Frontal cortex (tissue), 4 donors: ENCODE results near the gene LDLR. TPM values are rescaled to one million over a fixed set of nuclear protein-coding genes. Genes with fewer than 3 reads are reported as not detected.
"Not testable (repeated sequence)": the region's sequence is repeated elsewhere in the genome, so short reads cannot be mapped to it uniquely, and the experiment has no call there.

ENCODE experiments used
- DNase-seq, 2 donors: peaks; one replicate each; pipeline ENCODE4 v3.0.0; 2012; ENCODE audit warnings: low spot score in 2 of 2
- FAIRE-seq: peaks from 2 replicates; lab custom pipeline; 2012; peaks lifted over from hg19 to GRCh38; lab: Jason Lieb, UNC
- total RNA-seq: library from RNA; depleted of rRNA; stranded (reverse); fragments of >200 nt; gene quantifications from one replicate; pipeline ENCODE4 v1.2.3, GENCODE V29; 2014
- donor health status: control.
- donor health status: control.
- donor health status: control.

Gene LDLR
- total RNA-seq, 1 donor from 2014 or later, result 28.5 TPM

- no peak for FAIRE-seq
- no peak for DNase-seq
Observed at GRCh38 chr19:11101057-11101456, 11.8 kb downstream of the LDLR start.

DNA sequence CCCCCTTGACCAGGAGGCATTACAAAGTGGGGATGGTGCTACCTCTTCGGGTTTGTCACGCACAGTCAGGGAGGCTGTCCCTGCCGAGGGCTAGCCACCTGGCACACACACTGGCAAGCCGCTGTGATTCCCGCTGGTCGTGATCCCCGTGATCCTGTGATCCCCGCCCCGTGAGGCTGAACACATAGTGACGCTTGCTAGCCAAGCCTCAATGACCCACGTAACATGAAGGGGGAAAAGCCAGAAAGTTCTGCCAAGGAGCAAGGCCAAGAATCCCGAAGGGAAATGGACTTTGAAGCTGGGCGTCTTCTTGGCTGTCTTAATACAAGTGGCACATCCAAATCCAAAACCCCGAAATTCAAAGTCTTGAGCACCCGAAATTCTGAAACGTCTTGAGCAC is 13.7 kb downstream of the LDLR start:
- DNase-seq, result no peak
- FAIRE-seq, result no peak

DNA sequence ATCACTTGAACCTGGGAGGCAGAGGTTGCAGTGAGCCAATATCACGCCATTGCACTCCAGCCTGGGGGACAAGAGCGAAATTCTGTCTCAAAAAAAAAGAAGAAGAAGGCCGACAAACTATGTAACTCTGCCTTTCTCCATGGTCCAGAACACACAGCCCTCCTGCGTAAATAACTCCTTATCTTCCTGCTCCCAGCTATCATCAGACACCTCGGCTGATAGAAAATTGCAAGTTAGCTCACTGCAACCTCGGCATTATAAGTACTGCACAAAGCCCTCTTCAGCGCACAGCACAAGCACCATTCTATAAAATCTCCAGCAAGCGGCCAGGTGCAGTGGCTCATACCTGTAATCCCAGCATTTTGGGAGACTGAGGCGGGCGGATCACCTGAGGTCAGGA is 14.4 kb downstream of the LDLR start:
- FAIRE-seq, DNase-seq: not testable (repeated sequence)

- FAIRE-seq, result no peak
Observed at GRCh38 chr19:11105014-11105636, 15.9 kb downstream of the LDLR start.

GRCh38 chr19:11106477-11106876 is 17.2 kb downstream of the LDLR start:
- FAIRE-seq (no peak), DNase-seq (no peak)

More at GRCh38 chr19:11105014-11105636, 15.9 kb downstream of the LDLR start:
- DNase-seq, result no peak

DNA sequence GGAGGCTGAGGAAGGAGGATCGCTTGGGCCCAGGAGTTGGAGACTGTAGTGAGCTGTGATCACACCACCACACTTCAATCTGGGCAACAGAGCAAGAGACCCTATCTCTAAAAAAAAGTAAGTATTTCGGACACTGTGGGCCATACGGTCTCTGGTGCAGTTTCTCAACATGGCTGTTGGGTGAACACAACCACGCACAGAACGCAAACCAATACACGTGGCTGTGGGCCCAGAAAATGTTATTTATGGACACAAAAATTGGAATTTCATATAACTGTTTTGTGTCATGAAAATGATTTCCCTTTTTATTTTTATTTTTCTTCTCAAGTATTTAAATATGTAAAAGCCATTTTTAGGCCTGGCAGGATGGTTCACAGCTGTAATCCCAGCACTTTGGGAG is 19.5 kb downstream of the LDLR start:
- no peak for DNase-seq
- no peak for FAIRE-seq

DNA sequence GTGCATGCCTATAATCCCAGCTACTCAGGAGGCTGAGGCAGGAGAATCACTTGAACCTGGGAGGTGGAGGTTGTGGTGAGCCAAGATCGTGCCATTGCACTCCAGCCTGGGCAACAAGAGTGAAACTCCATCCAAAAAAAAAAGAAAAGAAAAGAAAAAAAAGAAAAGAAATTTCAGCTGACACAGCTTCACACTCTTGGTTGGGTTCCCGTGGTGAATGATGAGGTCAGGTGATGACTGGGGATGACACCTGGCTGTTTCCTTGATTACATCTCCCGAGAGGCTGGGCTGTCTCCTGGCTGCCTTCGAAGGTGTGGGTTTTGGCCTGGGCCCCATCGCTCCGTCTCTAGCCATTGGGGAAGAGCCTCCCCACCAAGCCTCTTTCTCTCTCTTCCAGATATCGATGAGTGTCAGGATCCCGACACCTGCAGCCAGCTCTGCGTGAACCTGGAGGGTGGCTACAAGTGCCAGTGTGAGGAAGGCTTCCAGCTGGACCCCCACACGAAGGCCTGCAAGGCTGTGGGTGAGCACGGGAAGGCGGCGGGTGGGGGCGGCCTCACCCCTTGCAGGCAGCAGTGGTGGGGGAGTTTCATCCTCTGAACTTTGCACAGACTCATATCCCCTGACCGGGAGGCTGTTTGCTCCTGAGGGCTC is 22.0 kb downstream of the LDLR start:
- FAIRE-seq, result no peak
- DNase-seq, result no peak

GRCh38 chr19:11111771-11112144 is 22.5 kb downstream of the LDLR start:
- DNase-seq (no peak), FAIRE-seq (no peak)

- FAIRE-seq, result no peak
- no peak for DNase-seq
Observed at GRCh38 chr19:11113140-11113708, 24.0 kb downstream of the LDLR start.

DNA sequence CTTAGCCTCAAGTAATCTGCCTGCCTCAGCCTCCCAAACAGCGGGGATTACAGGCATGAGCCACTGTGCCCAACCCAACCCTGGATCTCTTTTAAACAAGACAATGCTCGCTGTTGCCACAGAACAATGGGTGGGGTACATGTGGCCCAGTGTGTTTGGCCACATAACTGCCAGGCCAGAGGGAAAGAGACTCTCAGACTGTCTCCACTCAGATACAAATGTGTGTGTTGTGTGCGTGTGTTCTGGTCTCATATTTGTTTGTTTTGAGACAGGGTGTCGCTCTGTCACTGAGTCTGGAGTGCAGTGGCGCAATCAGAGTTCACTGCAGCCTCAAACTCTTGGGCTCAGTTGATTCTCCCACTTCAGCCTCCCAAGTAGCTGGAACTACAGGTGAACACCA is 25.8 kb downstream of the LDLR start:
- FAIRE-seq, result no peak
- DNase-seq, result no peak

DNA sequence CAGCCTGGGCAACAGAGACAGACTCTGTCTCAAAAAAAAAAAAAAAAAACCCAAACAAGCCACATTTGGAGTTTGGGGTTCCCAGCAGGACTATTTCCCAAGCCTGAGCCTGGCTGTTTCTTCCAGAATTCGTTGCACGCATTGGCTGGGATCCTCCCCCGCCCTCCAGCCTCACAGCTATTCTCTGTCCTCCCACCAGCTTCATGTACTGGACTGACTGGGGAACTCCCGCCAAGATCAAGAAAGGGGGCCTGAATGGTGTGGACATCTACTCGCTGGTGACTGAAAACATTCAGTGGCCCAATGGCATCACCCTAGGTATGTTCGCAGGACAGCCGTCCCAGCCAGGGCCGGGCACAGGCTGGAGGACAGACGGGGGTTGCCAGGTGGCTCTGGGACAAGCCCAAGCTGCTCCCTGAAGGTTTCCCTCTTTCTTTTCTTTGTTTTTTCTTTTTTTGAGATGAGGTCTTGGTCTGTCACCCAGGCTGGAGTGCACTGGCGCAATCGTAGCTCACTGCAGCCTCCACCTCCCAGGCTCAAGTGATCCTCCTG is 26.7 kb downstream of the LDLR start:
- FAIRE-seq (no peak), DNase-seq (no peak)

DNA sequence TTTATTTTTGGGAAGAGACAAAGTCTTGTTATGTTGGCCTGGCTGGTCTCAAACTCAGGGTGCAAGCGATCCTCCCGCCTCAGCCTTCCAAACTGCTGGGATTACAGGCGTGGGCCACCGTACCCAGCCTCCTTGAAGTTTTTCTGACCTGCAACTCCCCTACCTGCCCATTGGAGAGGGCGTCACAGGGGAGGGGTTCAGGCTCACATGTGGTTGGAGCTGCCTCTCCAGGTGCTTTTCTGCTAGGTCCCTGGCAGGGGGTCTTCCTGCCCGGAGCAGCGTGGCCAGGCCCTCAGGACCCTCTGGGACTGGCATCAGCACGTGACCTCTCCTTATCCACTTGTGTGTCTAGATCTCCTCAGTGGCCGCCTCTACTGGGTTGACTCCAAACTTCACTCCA is 27.2 kb downstream of the LDLR start:
- no peak for DNase-seq
- FAIRE-seq, result no peak

GRCh38 chr19:11121963-11122362 is 32.7 kb downstream of the LDLR start:
- not testable (repeated sequence) for FAIRE-seq, DNase-seq

DNA sequence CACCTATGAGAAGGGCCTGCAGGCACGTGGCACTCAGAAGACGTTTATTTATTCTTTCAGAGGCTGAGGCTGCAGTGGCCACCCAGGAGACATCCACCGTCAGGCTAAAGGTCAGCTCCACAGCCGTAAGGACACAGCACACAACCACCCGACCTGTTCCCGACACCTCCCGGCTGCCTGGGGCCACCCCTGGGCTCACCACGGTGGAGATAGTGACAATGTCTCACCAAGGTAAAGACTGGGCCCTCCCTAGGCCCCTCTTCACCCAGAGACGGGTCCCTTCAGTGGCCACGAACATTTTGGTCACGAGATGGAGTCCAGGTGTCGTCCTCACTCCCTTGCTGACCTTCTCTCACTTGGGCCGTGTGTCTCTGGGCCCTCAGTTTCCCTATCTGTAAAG is 33.9 kb downstream of the LDLR start:
- no peak for FAIRE-seq
- DNase-seq, result no peak

DNA sequence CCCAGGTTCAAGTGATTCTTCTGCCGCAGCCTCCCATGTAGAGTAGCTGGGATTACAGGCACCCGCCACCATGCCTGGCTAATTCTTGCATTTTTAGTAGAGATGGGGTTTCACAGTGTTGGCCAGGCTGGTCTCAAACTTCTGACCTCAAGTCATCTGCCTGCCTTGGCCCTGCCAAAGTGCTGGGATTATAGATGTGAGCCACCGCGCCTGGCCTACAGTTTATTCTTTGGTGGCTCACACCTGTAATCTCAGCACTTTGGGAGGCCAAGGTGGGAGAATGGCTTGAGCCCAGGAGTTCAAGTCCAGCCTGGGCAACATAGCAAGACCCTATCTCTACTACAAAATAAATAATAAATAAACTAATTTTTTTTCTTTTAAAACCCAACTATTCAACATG is 34.9 kb downstream of the LDLR start:
- FAIRE-seq, DNase-seq: not testable (repeated sequence)

DNA sequence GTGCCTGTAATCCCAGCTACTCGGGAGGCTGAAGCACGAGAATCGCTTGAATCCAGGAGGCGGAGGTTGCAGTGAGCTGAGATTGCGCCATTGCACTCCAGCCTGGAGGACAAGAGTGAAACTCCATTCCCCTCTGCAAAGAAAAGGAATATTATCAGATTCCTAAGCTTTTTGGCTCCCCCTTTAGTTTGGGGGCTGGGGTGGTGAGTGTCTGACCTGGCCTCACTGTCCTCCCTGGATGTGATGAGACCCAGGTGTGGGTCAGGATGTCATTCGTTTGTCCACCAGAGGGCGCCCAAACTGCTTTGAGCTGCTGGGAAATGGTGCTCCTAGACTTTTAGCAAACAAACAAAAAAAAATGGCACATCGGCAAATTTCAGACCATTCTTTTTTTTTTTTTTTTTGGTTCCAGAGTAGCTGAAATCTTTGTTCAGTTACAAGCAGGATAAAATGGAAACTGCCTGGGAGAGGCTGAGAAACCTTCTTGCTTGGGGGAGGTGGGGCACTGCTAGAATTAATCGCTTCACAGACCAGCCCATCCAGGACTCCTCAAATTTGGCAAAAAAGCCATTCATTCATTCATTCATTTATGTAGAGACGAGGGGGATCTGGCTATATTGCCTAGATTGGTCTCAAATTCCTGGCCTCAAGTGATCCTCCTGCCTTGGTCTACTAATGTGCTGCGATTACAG is 36.9 kb downstream of the LDLR start:
- FAIRE-seq (no peak), DNase-seq (peak in 1 of 2 donors; percentile 56)

- FAIRE-seq (no peak), DNase-seq (no peak)
Observed at GRCh38 chr19:11127905-11128304, 38.6 kb downstream of the LDLR start.

DNA sequence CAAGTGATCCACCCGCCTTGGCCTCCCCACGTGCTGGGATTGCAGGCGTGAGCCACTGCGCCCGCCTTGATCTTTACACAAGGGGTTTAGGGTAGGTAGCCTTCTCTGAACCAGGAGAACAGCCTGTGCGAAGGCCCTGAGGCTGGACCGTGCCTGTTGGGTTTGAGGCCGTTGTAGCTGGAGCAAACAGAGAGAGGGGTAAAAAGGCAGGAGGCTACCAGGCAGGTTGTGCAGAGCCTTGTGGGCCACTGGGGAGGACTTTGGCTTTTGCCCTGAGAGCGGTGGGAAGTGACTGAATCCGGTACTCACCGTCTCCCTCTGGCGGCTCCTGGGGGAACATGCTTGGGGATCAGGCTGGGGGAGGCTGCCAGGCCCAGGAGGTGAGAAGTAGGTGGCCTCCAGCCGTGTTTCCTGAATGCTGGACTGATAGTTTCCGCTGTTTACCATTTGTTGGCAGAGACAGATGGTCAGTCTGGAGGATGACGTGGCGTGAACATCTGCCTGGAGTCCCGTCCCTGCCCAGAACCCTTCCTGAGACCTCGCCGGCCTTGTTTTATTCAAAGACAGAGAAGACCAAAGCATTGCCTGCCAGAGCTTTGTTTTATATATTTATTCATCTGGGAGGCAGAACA is 41.7 kb downstream of the LDLR start:
- FAIRE-seq (no peak), DNase-seq (peak in 1 of 2 donors; percentile 77)

GRCh38 chr19:11131471-11131870 is 42.2 kb downstream of the LDLR start:
- FAIRE-seq (no peak), DNase-seq (no peak)

GRCh38 chr19:11136400-11137101 is 47.3 kb downstream of the LDLR start:
- no peak for DNase-seq
- FAIRE-seq, result no peak
